ENCODE data around the gene NTNG1.

The NTNG1 gene

DNA sequence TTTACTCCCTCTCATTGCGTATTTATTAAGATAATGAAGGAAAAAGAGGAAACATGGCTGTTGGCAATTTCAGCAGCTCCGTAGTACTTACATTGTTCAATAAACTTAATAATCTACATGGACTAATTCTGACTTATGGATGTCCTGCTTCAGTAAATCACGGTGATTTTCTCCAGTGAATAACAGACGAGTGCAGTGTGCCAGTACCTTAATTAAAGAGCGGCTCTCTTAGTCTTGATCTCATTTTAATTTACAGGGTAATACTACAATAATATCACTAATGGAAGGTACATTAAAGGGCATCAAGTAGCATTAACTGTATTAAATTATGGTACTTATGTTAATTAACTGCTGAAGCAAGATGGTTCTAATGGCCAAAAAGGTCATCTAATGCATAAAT, 187.2 kb downstream of the NTNG1 start:
- no peak for DNase-seq (ENCODE audit: low read depth in 2 of 2)

DNA sequence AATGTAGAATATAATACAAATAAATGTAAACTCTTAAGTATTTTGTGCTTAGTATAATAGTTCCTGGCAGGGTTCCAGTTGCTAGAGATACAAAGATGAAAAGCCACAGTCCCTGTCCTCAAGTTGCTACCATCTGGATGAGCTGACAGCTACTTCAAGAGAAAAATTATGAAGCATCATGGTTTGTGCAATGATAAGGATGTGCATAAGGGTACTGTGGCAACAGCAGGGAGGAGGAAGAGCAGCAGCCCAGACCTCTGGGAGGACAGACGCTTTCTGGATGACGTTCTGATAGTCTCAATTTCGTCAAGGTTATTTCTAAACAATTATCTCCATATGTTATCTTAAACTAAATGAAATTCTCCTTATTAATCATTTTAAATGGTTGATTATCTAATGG, 198.9 kb downstream of the NTNG1 start:
- no peak for DNase-seq (ENCODE audit: low read depth in 2 of 2)

DNA sequence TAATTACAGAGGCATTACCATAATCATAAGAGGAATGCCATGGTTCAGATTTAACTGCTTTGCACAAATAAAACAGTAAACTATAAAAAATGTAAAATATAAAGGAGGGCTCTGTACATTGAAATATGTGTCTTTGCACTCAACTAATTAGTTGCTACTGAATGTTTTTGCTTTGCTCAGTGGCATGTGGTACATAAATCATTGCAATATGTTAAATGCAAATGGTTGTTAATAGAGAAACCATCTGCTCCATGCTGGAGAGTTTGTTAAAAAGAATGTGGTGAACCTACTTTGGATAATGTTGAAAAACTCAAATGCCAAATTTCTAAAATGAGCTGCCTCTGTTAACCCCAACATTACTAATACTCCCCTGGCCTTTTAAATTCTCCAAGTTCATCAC, 201.5 kb downstream of the NTNG1 start:
- no peak for DNase-seq (ENCODE audit: low read depth in 2 of 2)

DNA sequence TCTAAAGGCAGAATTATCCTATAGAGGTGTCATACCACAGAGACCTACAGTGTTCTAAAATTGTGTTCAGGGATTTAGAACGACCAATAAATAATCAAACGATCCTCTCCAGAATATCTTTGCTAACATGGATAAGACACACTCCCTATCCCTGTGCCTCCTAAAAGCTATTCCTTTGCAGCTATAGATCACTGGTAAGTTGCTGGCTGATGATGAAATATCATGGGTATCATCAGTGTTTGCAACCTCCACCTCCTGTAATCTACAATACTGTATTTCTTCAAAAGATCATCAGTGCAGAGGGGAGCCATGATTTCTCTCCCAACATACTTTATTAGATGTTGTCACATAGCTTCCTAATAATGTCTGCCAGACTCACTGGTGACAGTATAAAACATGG, 201.9 kb downstream of the NTNG1 start:
- DNase-seq (ENCODE audit: low read depth in 2 of 2) = no peak

DNA sequence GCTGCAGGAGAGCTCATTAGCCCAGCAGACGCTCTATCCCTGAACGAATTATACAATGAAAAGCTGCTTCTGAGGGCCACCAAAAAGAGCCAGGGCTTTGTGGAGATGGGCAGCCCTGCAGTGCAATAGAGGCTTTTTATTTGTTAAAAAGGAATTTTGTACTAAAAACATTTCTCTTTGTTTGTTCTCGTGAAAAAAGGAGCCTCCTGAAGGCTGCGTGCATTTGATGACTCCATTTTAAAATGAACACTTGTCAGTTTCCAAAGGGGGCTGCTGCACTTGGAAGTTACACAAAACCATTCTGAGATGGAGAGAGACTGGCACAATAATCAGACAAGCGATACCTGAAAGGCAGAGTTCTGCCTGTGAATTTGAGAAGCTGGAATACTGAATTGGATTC, 202.8 kb downstream of the NTNG1 start:
- no peak for DNase-seq (ENCODE audit: low read depth in 2 of 2)

DNA sequence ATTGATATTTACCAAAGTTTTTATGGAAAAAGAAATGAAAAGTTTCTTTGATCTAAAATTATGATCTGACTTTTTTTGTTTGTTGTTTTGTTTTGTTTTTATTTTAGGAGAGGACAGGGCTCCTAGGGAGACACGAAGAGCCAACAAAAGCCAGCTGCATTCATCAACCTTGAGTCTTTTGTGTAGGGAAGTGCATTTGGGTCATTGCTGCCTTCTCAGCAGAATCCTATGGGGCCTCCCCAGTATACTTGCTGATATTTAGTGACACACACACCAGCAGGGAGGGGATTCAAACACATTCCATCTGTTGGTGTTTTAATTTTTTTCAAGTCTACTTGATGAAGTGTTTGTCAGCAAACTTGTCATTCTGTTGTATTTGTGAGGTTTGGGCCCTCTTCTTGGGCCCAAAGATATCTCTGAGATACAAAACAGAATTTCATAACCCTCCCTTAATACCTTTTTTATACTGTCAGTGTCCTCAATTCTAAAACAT, 203.5 kb downstream of the NTNG1 start:
- no peak for DNase-seq (ENCODE audit: low read depth in 2 of 2)

DNA sequence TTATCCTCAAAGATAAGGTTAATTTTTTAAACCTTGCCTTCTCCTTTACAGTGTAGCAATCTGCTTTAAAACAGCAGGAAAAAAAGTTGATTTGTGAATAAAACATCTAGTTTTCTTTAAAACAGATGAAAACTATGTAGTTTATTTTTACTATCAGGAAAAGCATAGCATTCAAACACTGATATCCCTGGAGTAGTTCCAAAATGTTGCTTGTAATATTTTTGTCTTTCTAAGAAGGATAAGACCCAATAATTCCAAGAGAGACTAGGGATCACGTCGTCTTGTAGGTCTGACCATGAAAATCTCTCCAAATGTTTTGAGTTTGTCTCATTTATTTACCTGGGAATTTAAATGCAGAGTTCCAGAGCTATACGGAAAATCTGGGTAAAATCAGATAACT, 204.0 kb downstream of the NTNG1 start:
- no peak for DNase-seq (ENCODE audit: low read depth in 2 of 2)

DNA sequence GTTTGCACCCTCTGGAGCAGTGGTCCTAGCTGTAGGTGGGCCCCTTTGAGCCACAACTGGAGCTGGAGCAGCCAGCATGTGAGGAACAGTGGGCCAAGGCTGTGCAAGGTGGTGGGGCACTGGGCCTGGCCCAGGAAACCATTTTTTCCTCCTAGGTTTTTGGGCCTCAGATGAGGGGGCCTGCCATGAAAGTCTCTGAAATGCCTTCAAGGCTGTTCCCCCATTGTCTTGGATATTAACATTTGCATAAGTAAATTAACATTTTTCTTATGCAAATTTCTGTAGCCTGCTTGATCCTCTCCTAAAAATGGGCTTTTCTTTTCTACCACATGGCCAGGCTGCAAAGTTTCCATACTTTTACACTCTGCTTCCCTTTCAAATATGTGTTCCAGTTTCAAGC, 212.0 kb downstream of the NTNG1 start:
- DNase-seq (ENCODE audit: low read depth in 2 of 2) = no peak

DNA sequence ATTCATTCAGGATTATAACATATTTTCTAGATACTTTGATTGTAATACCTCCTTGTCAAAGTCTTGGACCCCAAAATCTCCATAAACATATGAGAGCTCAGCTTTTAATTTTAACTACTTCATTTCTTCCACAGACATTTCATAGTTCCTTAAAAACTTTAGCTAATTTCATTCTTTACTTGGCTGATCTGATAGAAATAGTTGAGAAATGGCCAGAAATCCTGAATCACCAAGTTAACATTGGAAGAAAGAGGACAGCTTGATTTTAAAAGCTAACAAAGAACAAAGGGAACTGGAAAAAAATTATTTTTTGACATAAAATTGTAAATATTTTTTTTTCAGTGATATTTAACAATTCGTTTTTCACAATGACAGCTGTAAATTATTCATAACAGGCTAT, 216.5 kb downstream of the NTNG1 start:
- no peak for DNase-seq (ENCODE audit: low read depth in 2 of 2)

DNA sequence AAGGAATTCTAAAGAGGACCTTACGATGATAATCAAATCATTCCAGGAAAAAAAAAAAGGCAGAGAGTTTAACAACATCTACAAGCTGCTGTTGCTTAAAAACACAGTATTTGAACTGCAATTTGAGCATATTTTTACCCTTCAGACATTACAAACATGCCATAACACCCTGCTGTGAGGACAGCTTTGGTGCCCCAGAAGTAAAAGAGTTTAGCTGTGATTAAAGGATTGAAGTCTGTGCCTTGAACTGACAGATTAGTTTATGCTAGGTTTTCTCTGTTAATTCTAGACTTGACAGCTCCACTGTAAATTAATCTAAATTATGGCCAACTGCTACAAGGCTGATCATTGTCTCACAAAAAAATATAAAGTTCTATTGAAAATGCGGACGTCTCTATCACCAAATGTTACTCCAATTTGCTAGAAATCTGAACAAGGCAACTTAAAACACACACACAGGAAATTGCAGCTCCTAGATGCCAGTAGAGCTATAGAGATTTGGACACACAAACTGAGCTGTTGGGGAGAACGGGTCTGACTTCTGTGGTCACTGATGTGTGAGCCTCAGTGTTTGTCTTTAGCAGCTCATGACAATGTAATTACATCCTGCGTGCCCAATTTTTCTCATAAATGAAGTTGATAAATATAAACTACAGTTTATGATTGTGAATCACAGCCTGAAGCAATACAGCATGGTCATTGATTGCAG, 217.9 kb downstream of the NTNG1 start:
- DNase-seq (ENCODE audit: low read depth in 2 of 2) = no peak

DNA sequence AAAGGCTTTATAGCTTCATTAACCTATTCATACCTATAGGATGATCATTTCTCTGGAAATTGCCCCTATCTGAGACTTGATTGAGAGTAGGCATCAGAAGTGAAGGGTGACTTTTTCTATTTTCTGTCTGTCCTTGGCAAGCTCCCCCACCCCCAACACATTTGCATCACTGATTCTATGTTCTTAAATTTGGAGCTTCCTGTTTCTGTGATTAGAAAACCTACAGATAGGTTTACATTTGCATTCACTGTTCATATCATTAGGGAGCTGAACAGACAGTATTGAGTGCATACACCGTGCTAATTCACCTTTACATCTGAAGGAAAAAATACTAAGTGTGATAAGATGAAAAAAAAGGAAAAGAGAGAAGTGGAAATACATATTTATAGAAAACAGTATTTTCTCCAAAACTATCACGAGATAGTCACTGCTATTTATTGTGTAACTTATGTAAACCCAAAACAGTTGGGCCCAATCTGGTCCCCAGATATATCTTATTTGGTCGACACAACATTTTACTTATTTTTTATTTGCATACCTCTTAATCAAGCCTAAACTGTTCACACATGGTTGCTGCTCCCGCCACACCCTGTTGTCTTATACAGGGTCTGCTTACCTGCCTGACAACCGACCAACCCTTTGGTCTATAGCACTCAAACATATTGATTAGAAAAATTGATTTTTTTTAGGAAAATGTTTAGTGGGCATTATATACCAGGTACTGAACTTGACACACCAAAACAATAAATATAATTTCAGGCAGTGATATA, 218.8 kb downstream of the NTNG1 start:
- DNase-seq (ENCODE audit: low read depth in 2 of 2) = no peak

DNA sequence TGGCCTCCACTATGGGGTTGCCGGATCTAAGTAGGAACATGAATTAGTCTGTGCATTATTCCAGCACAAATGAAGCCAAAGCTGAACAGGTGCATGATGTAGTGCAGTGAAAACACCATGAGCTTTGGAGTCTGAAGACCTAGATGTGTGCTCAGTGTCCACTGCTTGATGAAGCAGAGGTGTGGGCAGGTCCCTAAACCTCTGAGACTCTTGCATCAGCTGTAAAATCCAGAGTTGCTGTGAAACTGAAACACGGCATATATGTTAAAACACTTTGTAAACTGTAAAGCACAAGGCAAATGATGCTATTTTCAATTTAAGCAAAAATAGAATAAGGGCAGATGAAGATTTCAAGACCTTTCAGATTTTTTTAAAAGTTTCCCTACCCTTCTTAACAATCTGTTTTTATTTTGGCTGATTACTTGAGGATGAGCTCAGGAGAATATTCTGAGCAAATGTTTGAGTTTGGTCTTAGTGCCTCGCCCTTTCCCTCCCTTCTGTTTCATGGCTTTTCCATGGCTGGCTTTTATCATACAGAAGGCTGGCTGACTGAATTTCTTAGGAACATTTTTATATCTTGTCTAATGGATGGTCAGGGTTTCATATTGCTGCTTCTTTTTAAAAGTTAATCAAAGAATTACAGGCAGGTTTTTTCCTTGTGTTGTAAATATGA, 221.8 kb downstream of the NTNG1 start:
- DNase-seq (ENCODE audit: low read depth in 2 of 2) = no peak

DNA sequence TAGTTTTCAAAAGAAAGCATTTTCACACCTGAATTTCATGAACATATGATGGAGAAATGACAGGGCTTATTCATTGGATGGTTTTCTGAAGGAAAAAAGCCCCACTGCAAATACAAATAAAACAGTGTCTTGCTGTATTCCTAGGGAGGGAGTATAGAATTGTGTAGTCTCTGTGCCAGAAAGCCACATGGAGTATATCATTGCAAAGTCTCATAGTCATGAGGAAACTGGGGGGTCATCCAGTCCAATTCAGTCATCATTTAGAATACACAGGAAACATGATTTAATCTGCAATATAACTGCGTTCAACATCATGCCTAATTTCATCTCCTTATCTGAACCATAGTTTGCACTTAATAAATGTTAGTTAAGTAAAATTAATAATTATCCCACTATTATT, 222.3 kb downstream of the NTNG1 start:
- DNase-seq (ENCODE audit: low read depth in 2 of 2) = no peak

DNA sequence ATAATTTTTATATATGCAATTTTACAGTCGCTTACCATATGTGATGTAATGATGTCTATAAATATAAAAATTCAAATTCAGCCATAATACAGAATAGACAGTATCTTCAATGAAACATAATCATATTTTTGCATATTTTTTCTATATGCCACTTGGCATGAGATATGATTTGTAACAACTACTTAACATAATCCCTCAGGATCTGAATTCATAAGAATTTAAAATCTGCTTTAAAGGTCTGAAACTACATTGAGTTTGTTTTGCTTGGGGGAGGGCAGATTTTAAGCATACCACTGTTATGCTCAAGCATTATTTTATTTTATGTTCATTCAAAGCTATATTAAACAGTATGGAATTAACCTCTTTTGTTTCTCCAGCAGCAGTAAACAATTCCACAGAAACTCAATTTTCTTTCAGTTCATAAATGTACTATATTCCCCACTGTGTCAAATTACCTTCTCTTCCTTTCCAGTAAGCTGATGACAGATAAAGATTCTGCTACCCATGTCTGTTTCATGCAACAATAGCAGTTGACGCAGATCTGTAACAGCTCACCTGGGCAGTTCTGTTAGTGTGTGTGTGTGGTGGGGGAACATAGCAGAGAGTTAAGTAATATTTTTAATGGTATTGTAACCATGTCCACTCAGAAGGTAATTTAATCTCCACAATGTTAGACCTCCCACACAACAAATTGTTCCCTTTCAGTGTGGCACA, 224.8 kb downstream of the NTNG1 start:
- no peak for DNase-seq (ENCODE audit: low read depth in 2 of 2)

DNA sequence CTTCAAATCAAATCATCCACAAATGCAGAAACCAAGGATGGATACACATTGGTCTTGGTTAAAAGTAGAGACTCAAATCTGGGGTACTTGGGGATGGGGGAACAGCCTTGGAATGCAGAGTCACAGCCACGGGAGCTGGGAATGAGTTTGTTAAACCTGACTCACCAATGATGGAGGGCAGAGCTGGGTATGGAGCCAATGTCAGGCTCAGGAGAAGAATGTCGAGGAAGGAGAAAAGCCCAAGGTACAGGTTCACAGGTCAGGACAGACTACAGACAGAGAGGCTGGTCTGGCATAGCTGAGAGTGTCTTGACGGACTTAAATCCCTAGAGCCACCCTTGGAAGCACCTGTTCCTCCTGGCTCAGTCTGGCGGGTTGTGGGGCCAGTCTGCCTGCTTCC, 237.6 kb downstream of the NTNG1 start:
- no peak for DNase-seq (ENCODE audit: low read depth in 2 of 2)

DNA sequence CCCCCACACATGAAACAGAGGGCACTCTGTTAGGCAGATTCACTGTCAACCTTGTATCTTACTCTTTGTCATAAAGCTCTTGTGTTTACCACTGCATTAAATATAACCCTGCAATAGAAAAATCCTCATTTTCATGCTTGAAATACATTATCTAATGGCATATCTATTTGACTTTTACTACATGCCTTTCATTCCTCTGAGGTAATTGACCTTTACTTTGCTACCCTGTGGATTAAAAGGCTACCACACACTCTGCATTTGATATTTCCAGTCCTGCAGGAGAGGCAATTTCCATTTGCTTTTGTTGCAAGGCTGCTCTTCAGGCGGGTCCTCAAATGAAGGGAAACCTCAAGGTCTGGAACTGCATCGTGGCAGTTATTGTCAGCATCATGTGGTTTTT, 238.0 kb downstream of the NTNG1 start:
- no peak for DNase-seq (ENCODE audit: low read depth in 2 of 2)

DNA sequence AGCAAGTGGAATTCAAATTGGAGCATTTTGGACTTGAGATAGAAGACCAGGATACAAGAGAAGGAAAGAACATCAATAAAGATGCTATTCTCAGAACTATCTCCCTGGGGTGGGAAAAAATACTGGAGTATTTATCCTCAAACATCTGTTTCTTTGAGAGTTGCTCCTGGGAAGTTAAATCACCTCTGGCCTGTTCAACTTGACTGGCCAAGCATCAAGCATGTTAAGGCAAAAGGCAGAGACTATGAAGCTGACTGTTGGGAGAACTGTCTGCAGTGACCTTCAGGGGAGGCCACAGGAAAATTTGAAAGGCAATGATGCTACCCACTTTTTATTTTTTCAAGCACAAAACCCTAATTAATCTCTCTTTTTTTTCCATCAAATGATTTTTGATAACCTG, 239.0 kb downstream of the NTNG1 start:
- DNase-seq (ENCODE audit: low read depth in 2 of 2) = no peak

DNA sequence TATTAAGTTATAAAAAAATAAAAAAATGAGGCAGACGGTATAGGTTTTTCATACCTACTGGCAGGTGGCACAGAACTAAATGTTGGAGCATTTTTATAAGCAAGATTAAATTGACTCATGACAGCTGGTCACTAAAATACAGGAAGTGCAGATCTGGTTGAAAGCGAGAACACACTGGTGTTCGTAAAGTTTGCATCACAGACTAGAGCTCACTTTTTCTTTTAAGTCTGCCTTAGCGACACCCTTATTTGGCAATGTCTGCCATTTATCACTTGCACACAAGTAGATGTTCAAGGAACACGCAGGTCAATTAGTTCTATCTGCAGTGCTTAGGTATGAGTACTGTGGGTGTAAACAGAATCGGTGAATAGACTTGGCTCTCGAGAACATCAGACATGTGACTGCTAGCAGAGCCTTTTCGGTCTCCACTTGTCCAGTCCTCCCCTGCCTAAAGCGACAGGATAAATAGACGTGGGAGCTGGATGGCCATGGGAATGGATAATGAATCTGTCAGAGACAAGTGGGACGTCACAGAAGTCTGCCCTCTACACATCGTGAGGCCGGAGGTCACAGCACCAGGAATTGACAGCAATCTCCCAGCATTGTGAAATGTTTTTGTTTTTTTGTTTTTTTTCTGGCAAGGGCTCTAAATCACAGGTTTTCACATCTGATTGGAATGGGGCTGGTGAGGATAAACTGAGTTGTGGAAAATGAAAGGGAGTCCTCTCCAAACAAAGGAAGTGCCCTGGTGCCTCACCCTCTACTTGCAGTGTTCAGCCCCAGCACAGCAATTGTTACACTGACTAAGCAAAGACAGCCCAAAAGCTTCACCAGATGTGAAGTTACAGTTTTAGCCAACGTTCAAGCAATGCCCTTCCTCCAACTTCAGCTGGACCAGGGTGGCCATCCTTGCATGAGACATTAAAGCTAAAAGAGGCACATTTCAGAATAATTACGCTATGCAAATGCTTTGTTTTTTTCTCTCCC, 248.9 kb downstream of the NTNG1 start:
- no peak for DNase-seq (ENCODE audit: low read depth in 2 of 2)

DNA sequence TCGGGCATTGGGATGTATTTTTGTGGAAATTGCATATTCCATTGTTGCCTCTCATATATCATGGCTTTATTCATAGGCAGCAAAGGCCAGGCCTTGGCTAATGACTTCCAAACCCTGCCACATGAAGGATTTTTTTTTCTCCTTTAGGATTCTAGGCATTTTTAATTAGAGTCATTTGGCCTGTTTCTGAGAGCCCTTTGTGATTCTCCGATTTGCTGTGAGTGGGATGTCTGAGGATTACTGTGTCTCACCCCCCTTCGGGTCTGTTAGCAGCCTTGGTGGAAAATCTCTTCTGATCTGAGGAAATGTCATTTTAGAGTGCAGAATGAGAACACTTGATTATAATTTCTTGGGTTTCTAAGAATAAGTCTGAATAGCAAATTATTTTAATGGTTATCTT, 253.5 kb downstream of the NTNG1 start:
- no peak for DNase-seq (ENCODE audit: low read depth in 2 of 2)

DNA sequence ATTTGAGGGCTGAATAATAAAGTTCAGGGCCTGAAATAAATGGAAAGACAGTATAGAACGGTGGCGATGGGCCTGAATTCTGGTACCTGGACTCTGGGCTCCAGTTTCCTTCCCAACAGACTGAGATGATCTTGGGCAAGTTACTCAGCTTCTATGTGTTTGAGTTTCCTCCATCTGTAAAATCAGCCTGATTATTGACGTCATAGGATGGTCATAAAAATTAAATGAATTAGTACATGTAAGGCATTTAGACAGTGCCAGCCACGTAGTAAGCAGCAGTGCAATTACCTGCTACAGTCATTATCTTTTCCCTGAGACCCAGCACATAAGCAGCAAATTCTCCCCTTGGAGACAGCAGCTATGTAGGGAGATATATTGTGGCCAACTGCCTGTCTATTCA, 260.9 kb downstream of the NTNG1 start:
- DNase-seq (ENCODE audit: low read depth in 2 of 2) = no peak

DNA sequence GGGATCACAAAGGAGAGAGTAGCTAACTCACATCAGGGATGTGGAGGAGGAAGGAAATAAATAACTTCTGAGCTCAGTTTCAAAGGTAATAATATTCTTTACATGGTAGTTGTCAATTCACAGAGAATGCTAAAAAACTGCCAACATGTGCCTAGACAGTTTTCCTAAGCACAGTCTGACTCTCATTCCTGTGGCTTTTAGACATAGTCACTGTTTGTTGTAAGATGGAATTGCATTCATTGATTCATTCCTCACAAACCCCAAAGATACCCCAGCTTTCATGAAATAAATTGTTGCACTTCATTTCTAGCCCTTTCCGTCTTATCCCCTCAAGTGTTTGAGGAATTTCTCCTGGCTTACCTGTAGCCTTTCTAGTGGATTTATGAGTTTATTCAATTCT, 263.9 kb downstream of the NTNG1 start:
- no peak for DNase-seq (ENCODE audit: low read depth in 2 of 2)

All from stimulated activated CD4-positive, alpha-beta T cell treated with anti-CD3 and anti-CD28 coated beads, Interleukin-12 subunit alpha, Interleukin-12 subunit beta, amount 100 ng/mL, for 24 hours (primary cell).